Heart right ventricle (tissue), 16 donors: ENCODE measurements around the gene KLF3. TPM values are rescaled to one million over a fixed set of nuclear protein-coding genes. Genes with fewer than 3 reads are reported as not detected.

Experiments used
- ATAC-seq, 8 donors: fragments of 200-7000 bp; cut with Tn5 transposase; one replicate each; pipeline ENCODE4 v1.9.1; 2020; ENCODE audit warnings: mild to moderate bottlenecking in 8 of 8, moderate library complexity in 8 of 8, moderate number of reproducible peaks in 1 of 8
- DNase-seq, 2 donors: peaks; one replicate each; pipeline ENCODE4 v3.0.0-alpha.2; 2020
- H3K27ac ChIP-seq, 10 donors: fragments of 200-600 bp; sonication (generic) in 2 of 10; one replicate each; pipeline versions ENCODE4 v1.5.0 to v1.8.0; 2020 to 2022; ENCODE audit warnings: mild to moderate bottlenecking in 3 of 10
- H3K27me3 ChIP-seq, 7 donors: fragments of 200-600 bp; one replicate each; pipeline ENCODE4 v1.8.0; 2021 to 2022; ENCODE audit warnings: mild to moderate bottlenecking in 2 of 7
- H3K36me3 ChIP-seq, 9 donors: fragments of 200-600 bp; sonication (generic) in 1 of 9; one replicate each; pipeline versions ENCODE4 v1.5.0 to v1.8.0; 2020 to 2022; ENCODE audit warnings: mild to moderate bottlenecking in 2 of 9
- H3K4me1 ChIP-seq, 9 donors: fragments of 200-600 bp; sonication (generic) in 1 of 9; one replicate each; pipeline versions ENCODE4 v1.5.0 to v1.8.0; 2020 to 2022; ENCODE audit warnings: mild to moderate bottlenecking in 4 of 9
- H3K4me3 ChIP-seq, 10 donors: fragments of 200-600 bp; sonication (generic) in 2 of 10; one replicate each; pipeline versions ENCODE4 v1.5.0 to v1.8.0; 2020 to 2022; ENCODE audit warnings: mild to moderate bottlenecking in 7 of 10, moderate library complexity in 2 of 10
- H3K9me3 ChIP-seq, 11 donors: fragments of 200-600 bp in 10 of 11; sonication (generic) in 2 of 11; one replicate each; pipeline versions ENCODE4 v1.5.0 to v1.8.0; 2013 to 2022; ENCODE audit warnings: mild to moderate bottlenecking in 2 of 11, control low read depth in 1 of 11, moderate library complexity in 1 of 11
- WGBS, 2 donors: extraction: QIAGEN DNeasy Blood & Tissue Kit; methylation state at CpG; one replicate each; pipeline ENCODE4 v1.1.7; 2013; ENCODE audit warnings: inconsistent platforms in 1 of 2; 5-methylcytosine and 5-hydroxymethylcytosine counted together
- intact Hi-C, 10 donors: fragments of 100-400 bp; cut with DNase I; formaldehyde crosslinking; loops; one replicate each; pipeline versions ENCODE4 v1.11.1 to v1.14.2; 2022
- polyA plus RNA-seq, 2 donors: library from polyadenylated mRNA; stranded (reverse); fragments of 200-250 nt; gene quantifications; one replicate each; pipeline ENCODE4 v1.2.3, GENCODE V29; 2013
- total RNA-seq, 10 donors: library from RNA; stranded (reverse); fragmentation: NEBNext Ultra II Directional in 3 of 10; extraction: Animal tissue kit (Norgen Biotek cat#: 25700) in 3 of 10; gene quantifications; one replicate each; pipeline versions ENCODE4 v1.2.1 to v1.2.4, GENCODE V29; 2021 to 2023
- TF ChIP-seq, protein P1 (sequence below), 9 donors: fragments of 200-600 bp; sonication (generic) in 2 of 9; IDR thresholded peaks; one replicate each; pipeline versions ENCODE4 v1.5.0 to v1.8.0; 2021 to 2022; ENCODE audit warnings: antibody characterized with exemption in 9 of 9, mild to moderate bottlenecking in 5 of 9, moderate library complexity in 1 of 9
- donor health status: Arrhythmogenic right ventricular cardiomyopathy.
- donor health status: ischemic (EF 13 %, LVEDD 7.1; RV severe dilation, severe dysfunction).
- donor health status: healthy with polysubstance abuse.
- donor health status: DM: no; HTN: yes; CAD: no.
- donor health status: DM: no; HTN: no; CAD: no.
- donor health status: ischemic (EF 25% LVEDD 6.9; RV normal size, moderate dysfunction).
- donor health status: ischemic (EF 25% LVEDD 5.7; RV mildly dilated, moderate dysfunction).
- donor health status: healthy.
- donor health status: DM: yes; HTN: yes; CAD: no.
- donor health status: Ischemic cardiomyopathy.
- donor health status: ischemic (EF 35%, LVEDD 5.7; RV mildly dilated, moderate dysfunction).
- donor health status: nonischemic (EF 11% LVEDD 7.7; RV severe dilation, severe dysfunction).
- donor health status: DM: yes; HTN: yes; CAD: no.
- donor health status: PGD.
- donor health status: ischemic (EF 29% LVEDD 5.4; RV normal size, mild dysfunction).
- donor health status: nonischemic (EF 23%, LVEDD 6.1; RV moderate dilation, normal function).

The KLF3 gene
- total and polyA plus RNA-seq, 12 donors, result 9.9 to 25.1 (median 19.4) TPM

DNA sequence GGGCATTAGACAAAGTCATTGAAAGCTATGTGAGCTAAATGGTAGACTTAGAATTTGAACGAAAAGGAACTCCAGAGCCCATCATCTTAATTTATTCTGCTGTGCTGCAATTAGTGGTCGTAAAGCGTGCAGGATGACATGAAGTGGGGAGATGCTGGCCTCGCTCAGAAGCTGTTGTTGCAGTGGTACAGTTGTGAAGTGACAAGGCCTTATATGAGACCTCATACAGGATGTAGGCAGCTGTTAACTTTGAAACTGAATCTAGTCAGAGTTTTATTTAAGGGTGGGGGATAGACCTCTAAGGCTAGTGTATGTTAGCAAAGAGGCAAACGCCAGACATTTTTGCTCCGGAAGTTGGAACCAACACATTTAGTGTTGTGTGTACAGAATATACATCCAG lies 13.4 kb downstream of the KLF3 start:
- Histone ChIP-seq H3K4me3 (no peak overlapping the region), H3K9me3 (peaks cover 0 to 4% (median 0%) of the 10 kb centered on the region in 11 donors), H3K27me3 (no peaks in the 10 kb centered on the region), H3K27ac (peak overlapping the region in 3 of 10 donors; percentile 11 to 67 (median 22)), H3K4me1 (peaks cover 16 to 93% (median 79%) of the 10 kb centered on the region in 9 donors), H3K36me3 (peaks cover 0 to 36% (median 4%) of the 10 kb centered on the region in 9 donors)
- no peak for ATAC-seq
- intact Hi-C loops, result loop anchor here in 8 of 10 donors (5.0 to 10.0 kb wide), 7 partner anchors 55 to 623 kb away; no protein-coding TSS in a partner anchor
- DNase-seq, result no peak
- 67 to 76% methylated on average over 6 of the region's 6 CpGs for WGBS, 2 donors
- TF ChIP-seq, protein P1, sequence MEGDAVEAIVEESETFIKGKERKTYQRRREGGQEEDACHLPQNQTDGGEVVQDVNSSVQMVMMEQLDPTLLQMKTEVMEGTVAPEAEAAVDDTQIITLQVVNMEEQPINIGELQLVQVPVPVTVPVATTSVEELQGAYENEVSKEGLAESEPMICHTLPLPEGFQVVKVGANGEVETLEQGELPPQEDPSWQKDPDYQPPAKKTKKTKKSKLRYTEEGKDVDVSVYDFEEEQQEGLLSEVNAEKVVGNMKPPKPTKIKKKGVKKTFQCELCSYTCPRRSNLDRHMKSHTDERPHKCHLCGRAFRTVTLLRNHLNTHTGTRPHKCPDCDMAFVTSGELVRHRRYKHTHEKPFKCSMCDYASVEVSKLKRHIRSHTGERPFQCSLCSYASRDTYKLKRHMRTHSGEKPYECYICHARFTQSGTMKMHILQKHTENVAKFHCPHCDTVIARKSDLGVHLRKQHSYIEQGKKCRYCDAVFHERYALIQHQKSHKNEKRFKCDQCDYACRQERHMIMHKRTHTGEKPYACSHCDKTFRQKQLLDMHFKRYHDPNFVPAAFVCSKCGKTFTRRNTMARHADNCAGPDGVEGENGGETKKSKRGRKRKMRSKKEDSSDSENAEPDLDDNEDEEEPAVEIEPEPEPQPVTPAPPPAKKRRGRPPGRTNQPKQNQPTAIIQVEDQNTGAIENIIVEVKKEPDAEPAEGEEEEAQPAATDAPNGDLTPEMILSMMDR (IDR thresholded peaks at IDR 0.05), result no peak

DNA sequence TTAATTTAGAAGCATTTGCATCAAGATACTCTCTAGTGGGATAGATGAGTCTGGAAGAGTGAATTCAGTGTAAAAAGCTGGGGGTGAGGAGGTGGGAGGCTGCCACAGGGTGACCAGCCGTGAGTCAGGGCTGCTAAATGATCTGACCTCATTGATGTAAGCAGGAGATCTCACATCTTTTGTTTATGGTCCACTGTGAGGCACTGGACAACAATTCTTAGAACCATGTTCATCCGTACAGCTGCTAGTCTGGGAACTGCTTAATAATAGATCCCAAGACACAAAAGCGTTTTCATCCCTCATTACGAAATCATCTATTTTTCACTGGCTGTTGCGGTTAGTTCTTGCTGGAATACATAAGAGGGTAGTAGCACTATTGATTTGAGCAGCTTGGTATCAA lies 14.1 kb downstream of the KLF3 start:
- ATAC-seq, result peak in 6 of 8 donors; percentile 11 to 59 (median 24)
- intact Hi-C loops, result loop anchor here in 8 of 10 donors (5.0 to 10.0 kb wide), 7 partner anchors 54 to 623 kb away; no protein-coding TSS in a partner anchor
- Histone ChIP-seq H3K36me3 (peaks cover 0 to 42% (median 4%) of the 10 kb centered on the region in 9 donors), H3K27ac (peak overlapping the region in 4 of 10 donors; percentile 10 to 67 (median 32)), H3K4me1 (peaks cover 11 to 93% (median 79%) of the 10 kb centered on the region in 9 donors), H3K27me3 (no peaks in the 10 kb centered on the region), H3K9me3 (peaks cover 0 to 4% (median 0%) of the 10 kb centered on the region in 11 donors), H3K4me3 (no peak overlapping the region)
- 57 to 63% methylated on average over 5 of the region's 5 CpGs for WGBS, 2 donors
- TF ChIP-seq, protein P1 (IDR thresholded peaks at IDR 0.05), result no peak
- no peak for DNase-seq

DNA sequence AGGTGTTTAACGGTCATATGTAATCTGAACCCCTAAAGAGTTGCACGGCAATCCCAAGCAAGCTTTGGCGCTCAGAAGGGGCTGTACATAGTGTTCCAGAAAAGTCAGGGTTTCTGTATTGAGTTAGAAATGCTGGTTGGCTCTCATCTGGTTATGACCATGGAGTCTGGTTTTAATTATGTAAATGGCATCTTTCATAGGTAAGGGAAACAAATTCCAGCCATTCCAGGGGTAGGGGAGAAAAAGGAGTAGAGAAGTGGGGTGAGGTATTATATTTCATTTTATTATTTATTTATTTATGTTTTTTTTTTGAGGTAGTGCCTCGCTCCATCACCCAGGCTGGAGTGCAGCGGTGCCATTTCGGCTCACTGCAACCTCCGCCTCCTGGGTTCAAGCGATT lies 15.9 kb downstream of the KLF3 start:
- no peak for DNase-seq
- H3K36me3 ChIP-seq, result peaks cover 0 to 61% (median 4%) of the 10 kb centered on the region in 9 donors
- peaks cover 5 to 93% (median 77%) of the 10 kb centered on the region in 9 donors for H3K4me1 ChIP-seq
- peaks cover 0 to 4% (median 0%) of the 10 kb centered on the region in 11 donors for H3K9me3 ChIP-seq
- H3K4me3 ChIP-seq, result no peak overlapping the region
- 95 to 99% methylated on average over 8 of the region's 8 CpGs for WGBS, 2 donors
- H3K27me3 ChIP-seq, result no peaks in the 10 kb centered on the region
- TF ChIP-seq, protein P1 (IDR thresholded peaks at IDR 0.05), result no peak
- H3K27ac ChIP-seq, result no peak overlapping the region
- intact Hi-C loops, result loop anchor here in 8 of 10 donors (5.0 to 10.0 kb wide), 7 partner anchors 52 to 625 kb away; no protein-coding TSS in a partner anchor
- no peak for ATAC-seq

DNA sequence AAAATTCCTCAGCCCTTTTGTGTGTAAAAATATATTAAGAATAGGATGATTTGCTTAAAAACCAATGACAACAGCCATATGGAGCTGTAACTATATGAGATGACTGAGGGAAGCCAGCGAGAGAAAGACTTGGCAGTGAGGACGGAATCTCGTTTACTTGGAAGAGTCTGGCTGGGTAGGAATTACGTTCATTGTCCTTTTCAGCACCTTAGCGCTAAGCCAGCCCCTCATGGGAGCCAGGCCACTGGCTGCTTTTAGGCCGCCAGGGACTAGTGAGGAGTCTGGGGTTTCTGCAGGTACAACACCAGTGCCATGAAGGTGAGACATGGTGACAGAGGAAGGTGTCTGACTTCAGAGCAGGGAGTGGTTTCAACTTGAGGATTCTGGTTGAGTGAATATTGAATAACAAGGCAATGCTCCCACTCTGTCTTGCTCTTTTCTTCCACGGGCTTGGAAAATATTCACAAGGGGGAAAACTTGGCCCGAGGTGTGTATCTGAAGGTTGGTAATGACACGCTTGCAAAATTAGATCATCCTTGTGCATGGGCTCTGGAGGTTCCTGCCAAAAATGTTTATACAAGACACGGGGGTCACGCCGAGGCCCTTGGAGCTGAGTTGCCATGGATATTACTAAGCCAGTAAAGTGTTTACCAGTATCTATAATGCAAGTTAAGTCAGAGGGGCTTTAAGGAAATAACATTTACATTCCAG lies 17.4 kb downstream of the KLF3 start:
- DNase-seq, result no peak
- no peaks in the 10 kb centered on the region for H3K27me3 ChIP-seq
- intact Hi-C loops, result no loop called here
- H3K9me3 ChIP-seq, result peaks cover 0 to 4% (median 0%) of the 10 kb centered on the region in 11 donors
- H3K27ac ChIP-seq, result peak overlapping the region in 4 of 10 donors; percentile 14 to 57 (median 46)
- TF ChIP-seq, protein P1 (IDR thresholded peaks at IDR 0.05), result no peak
- H3K36me3 ChIP-seq, result peaks cover 0 to 72% (median 4%) of the 10 kb centered on the region in 9 donors
- peaks cover 8 to 93% (median 75%) of the 10 kb centered on the region in 9 donors for H3K4me1 ChIP-seq
- peak overlapping the region in 1 of 10 donors; percentile 3 for H3K4me3 ChIP-seq
- peak in 3 of 8 donors; percentile 23 to 52 (median 29) for ATAC-seq
- WGBS, 2 donors, result 40 to 48% methylated on average over 12 of the region's 12 CpGs
